ENCODE results near the gene FHAD1. TPM values are rescaled to one million over a fixed set of nuclear protein-coding genes. Genes with fewer than 3 reads are reported as not detected.

Gene FHAD1
- total RNA-seq: 0.32 TPM

DNA sequence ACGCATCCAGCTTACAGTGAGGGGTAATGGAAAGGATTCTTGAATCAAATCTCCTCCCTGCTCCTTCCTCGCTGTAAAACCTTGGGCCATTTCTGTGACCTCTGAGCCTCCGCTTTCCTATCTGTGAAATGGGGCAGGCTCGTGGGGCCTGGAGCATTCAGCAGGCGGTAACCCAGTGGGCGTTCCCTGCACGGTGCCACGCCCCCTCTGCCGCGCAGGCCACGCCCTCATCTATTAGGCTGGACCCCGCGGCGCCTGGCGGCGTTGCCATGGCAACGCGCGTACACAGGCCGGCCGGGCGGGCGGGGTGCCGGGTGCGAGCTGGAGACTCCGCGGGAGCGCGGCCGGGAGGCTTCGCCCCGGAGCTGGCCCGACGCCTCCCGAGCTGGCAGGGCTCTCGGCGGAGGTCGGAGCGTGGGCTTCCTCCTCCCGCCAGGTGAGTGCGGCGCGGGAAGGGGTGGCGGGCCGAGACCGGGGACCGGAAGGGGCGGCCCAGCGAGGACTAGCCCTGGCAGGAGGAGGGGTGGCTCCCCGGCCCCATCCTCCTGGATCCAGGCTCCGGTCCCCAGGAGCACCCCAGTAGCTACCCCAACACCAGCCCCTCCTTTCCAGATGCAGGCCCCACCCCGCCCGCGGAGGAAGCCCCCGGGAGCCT is at the start of gene FHAD1:
Gene FHAD1, plus strand, starts transcription at position 264 of the 655 bp plus-strand sequence. CDS start 4,562 bp downstream, outside the sequence.
- peak; percentile 88 for ATAC-seq

DNA sequence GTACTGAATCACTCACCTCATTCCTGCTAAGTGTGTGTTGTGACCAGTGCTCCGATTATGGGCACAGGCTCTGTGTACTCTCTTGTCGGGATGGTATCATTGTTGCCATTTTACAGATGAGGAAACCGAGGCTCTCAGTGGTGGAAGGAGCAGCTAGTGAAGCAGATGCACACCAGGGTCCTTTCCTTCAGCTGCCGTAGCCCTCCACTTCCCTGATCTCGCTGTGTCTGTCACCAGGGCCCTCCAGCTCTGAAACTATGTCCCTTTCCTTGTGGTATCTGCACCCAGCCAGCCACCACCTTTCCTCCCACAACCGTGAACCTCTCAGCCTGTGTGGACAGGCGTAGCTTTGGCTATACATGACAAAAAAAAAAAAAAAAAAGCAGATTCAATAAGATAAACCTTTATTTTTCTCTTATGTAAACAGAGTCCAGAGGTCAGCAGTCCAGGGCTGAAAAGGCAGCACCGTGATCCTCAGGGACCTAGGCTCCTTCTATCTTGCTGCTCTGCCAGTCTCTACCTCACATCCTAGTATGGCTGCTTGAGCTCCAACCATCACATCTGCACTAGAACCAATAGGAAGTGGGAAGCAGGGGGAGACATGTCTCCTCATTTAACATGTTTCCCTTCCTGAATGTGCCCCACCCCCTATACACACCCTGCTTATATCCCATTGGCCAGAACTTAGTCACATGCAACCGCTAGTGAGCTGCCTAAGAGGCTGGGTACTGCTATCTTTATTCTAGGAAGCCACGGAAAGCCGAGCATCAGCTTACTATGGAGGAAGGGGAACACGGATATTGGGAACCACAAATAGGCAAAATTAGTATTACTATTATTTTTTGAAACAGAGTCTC is 49.2 kb upstream of the FHAD1 start:
- no peak for ATAC-seq

DNA sequence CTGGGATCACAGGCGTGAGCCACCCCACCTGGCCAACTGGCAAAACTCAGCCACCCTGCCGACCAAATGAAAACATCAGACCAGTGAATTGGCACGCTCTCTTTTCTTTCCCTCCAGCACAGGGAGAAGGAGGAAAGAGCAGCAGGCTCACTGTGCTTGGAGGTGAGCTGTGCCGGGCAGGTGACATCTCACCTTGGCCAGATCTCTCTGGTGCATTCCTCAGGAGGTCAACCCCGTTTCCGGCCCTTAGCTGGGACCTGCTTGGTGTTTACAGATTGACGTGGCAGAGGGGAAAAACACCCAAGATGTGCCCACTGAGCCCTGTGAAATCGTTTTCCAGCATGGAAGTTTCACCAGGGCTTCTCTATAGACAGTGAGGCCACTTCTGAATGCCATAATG is 48.3 kb upstream of the FHAD1 start:
- no peak for ATAC-seq

DNA sequence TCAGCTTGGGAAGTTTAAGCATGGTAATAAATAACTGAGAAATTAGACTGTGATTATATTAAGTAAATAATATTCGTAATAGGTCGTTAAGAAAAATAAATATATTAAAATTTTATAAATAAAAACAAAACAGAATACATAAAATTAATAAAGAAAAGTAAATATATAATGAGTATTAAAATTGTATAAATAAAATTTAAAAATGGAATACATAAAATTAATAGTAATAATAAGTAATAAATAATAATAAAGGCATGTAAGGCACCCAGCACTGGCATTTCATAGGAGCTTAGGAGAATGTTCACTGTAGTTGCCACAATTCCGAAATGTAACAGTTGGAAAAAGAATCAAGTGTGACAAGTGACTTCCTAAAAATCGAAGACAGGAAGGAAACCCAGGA is 45.8 kb upstream of the FHAD1 start:
- ATAC-seq: no peak

DNA sequence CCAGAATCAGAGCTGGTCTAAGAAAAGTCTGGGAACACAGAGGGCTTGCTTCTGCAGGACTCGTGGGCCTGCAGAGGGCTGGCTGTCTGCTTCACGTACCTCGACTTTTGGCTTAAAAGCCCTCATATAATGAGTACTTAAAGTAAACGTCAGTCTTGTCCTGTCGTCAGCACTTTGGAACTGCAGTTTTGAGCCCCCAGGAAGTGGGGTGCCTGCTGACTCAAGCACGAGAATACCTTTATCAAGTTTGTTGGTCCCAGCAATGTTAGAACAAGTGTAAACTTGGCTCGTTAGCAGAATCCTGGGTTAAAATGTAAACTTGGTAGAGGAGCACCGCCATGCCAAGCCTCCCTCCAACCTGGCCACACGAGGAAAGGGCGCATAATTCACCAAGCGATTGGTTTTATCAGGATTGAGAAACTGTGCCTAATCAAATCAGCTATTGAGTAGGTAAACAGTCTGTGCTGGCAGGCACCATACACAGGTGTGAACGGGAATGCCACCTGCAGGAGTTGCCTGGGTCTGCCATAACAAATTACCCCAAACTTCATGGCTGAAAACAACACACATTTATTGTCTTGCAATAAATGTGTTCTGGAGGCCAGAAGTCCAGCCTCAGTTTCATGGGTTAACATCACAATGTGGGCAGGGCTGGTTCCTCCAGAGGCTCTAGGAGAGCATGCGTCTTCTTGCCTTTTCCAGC is 45.0 kb upstream of the FHAD1 start:
- ATAC-seq: no peak

DNA sequence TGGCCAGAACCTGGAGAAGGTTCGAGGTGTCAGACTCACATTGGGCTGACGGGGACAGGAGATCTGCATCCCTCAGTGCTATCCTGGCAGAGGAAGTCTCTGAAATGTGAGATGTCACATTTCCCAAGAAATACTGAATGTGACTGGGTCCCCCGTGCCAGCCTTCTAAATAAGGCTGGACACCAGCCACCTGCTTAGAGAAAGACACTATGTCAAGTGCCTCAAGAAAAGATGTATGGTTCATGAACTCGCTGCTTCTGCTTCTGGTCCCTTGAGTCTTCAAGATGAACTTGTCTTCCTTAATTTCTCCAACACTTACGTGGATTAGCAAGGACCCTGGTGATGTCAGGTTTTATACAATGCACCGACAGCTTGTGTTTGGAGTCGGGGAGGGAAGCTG is 42.1 kb upstream of the FHAD1 start:
- no peak for ATAC-seq

DNA sequence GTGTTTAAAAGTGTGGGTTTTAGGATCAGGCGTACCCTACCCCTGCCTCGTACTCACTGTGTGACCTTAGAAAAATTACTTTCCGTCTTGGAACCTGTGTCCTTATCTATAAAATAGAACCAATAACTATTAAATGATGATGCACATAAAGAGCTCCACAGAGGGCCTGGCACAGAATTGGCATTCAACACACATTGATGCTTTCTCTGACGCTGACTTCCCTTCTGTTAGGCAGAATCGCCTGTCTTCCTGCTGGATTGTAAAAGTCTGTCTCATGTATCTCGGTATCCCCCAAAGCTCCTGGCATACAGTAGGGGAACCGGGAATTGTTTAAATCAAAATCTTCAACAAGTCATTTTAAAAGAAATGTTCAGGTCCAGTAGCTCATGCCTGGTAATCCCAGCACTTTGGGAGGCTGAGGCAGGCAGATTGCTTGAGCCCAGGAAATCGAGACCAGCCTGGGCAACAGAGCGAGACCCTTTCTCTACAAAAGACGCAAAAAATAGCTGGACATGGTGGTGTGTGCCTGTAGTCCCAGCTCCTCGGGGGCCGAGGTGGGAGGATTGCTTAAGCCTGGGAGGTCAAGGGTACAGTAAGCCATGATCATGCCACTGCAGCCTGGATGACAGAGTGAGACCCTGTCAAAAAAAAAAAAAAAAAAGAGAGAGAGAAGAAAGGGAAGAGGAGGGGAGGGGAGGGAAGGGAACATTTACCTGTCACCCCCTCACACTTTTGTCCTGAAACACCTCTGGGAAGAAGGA is 41.3 kb upstream of the FHAD1 start:
- no peak for ATAC-seq

DNA sequence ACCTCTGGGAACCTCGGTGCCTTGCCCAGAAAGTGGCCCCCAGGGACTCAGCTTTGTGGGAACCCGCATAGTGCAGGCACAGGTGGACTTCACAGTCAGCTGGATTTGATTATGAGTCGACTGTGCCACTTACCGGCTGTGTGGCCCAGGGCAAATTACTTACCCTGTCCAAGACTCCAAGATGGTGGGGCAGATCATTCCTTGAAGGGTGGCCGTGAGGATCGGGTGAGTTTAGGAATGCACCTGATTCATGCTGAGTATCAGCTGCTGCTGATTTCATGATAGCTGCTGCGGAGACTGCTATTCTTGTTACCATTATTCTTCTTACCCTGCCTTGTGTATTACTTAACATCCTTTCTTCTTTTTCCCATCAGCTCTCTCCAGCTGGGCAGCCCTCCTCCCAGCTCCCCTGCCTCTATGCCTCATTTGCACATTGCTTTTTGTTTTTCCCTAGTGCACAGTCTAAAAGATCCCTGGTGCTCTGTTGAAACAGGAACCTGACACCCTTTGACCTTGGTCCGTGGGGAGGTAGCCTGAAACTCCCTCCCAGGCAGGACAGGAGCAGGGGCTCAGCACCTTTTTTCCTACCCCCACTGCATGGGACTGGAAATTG is 40.5 kb upstream of the FHAD1 start:
- ATAC-seq: peak; percentile 37

DNA sequence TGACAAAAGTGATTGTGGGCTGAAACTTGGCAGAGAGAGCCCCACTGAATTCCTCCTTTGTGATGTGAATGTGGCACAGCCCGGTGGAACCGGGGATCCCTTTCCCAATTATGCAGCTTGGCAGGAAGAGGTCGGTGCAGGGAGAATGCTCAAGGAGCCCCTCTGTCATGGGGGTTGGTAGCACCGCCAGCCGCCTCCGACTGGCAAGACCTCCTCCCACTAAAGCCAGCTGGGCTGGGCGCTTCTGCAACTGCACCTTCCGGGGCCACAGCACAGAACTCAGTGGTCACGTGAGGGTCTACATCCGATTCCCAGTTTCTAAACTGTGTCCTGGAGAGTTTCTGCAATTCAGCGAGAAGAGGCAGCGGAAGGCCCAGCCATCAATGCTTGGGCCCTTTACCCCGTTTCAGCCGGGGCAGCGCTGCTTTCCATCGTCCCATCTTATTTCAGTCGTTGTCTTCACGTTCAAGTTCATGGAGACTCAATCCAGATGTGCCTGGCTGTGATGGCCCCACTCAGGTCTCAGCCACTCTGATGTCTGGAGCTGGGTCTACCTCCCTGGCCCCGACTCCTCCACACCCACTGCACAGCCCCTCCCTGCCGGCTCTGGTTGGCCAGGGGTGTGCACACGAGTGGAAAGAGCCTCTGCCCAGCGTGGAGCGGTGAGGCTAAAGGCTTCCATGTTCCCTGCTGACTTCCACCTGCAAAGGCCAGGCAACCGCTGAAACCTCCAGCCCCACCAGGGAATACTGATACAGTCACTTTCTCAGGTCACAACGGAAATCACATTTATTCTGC is 39.8 kb upstream of the FHAD1 start:
- no peak for ATAC-seq

DNA sequence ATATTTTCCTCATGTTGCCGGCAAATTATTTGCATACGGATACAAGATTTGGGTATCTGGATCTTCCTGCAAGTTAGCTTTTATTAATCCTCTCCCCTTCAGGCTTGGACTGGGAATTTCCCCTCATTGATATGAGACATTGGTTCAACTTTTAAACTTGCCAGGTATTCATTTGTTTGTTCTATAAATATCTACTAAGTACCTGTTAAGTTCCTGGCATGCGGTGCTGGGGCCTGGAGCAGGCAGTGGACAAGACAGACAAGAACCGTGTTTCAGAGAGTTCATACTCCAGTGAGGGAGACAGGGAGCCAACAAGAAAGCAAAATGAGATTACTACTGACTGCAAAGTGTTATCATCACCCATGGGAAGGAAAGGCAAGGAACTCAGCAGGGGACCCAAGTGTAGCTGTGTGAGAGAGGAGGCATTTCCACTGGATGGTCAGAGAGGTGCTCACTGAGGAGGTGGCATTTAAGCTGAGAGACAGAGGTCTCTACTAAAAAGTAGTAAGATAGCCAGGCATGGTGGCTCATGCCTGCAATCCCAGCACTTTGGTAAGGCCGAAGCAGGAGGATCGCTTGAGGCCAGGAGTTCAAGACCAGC is 39.1 kb upstream of the FHAD1 start:
- ATAC-seq: peak; percentile 74

DNA sequence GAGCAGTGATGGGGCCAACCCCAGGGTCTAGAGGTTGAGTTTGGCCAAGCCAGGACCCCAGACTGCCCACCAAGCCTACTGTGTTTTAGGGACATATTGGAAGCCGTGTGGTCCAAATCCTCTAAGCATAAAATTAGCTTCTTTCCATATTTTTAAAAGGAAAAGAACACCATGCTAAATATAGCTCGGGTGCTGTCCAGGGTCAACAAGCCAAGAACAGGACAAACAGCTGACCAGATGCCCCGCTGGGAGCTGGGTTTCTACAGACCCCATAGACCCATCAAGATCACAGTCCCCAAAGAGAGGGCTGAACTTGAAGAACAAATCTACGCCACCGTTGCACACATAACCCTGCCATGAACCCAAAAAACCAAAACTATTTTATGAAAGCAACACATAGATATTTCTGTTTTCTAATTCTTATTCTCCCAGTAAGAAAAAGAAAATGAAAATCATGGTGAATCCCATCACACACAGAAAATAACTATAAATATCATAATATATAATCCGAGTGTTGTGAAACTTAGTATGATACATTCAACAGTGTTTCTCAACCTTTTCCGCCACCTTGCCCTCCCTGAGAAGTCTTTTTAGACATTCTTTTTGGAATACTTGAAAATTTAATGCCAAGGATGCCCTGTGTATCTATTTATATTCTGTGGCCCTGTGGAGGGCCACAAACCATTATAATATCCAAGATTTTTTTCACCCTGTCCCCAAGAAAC is 36.2 kb upstream of the FHAD1 start:
- no peak for ATAC-seq

DNA sequence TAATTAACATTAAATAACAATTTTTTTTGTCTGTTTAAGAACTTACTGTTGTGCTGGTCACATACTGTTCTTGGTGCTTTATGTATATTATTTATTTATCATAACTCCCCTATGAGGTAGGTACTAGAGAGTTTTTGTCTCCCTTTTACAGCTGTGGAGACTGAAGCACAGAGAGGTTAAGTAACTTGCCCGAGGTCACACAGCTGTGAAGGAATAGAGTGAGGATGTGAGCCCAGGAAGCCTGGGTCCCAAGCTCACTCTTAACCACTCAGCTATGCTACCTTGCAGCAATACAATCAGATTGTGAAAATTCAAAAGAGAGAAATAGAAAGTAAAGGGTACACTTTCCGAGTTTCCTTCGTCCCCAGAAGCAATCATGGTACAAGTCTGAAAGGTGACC is 35.6 kb upstream of the FHAD1 start:
- ATAC-seq: no peak

DNA sequence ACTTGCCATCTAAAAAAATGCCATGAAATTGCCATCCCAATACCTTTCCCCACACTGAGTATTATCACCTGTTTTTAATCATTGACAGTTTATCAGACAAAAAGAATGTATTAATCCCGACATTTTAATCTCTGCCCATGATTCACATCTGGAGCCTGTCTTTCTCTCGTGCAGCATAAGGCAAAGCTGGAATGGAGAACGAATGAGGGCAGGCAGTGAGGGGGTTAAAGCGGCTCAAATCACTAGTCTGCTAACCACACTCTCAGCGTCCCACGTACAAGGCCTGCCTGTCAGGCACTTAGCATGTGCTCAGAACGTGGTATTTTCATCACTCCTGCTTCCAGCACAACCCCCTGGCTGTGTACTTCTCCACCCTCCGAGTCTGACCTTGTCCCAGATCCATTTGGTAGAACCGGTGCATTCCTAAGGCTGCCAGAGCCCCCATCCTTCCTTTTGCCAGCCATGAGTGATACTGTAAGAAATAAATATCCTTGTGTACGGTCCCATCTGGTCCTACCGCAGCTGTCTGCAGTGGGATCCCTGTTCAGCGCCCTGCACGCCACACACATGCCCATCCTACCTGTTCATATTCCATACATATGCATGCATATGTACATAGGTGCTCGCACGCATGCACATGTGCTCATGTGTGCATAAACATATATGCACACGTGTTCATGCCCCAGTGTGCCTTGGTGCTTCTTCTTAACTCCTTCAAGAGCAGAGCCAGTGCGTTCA is 34.6 kb upstream of the FHAD1 start:
- no peak for ATAC-seq

DNA sequence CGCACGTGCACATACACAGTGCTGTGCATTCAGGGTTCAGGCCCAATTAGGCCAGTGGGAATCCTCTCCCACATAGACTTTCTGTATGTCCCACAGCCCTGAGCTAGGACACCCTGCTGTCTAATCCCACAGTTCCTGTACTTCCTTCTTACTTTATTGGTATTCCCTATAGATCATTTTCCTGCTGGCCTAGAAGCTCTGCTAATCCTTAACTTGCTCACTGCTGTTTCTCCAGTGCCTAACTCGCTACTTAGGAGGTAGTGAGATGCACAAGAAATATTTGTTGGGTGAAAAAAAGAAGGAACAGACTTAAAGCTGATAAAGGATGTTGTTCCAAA is 34.1 kb upstream of the FHAD1 start:
- ATAC-seq: no peak

DNA sequence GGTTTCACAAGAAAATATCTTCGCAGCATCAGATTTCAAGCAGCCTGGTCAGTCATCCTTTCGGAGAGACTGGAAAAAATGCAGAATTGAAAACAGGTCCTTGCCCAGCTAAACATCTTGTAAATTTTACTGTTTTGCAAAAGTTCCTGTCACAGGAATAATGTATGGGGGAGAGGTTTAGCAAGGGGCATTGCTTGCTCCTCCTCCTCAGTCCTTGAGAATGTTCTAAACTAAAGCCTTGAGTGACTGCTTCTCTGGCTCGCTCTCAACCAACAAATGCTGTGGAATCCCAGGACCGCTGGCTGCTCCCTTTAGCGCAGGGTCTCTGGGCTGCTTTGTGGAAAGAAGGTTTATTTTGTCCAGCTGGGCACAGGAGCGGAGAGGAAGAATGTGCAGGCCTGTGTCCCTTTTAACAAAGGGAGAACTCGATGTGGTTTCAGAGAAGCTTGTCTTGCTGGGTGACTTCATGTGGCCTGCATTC is 33.6 kb upstream of the FHAD1 start:
- ATAC-seq: no peak

DNA sequence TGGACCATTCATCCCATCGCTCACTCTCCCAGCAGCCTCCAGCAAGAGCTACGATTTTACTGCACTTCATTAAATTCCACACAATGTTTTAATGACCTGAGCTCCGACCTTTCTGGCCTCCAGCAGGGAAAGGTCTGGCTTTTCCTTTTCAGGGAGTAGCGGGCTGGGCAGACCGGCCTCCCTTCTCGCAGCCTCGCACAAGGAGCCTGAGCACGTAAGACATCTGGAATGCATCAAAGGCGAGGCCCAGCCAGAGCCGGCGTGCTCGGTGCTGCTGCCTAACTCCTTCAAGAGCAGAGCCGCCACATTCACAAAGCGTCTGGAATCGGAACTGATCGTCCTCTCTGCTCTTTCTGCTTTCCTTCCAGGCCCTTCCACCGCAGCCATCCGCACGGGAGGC is 32.5 kb upstream of the FHAD1 start:
- ATAC-seq: no peak

DNA sequence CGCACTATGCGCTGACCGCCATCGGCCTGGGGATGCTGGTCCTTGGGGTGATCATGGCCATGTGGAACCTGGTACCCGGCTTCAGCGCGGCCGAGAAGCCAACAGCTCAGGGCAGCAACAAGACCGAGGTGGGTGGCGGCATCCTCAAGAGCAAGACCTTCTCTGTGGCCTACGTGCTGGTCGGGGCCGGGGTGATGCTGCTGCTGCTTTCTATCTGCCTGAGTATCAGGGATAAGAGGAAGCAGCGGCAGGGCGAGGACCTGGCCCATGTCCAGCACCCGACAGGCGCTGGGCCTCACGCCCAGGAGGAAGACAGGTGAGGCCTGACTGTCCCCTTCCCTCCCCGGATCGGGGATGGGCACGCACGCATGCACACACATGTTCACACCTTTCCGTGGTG is 31.9 kb upstream of the FHAD1 start:
- peak; percentile 74 for ATAC-seq

DNA sequence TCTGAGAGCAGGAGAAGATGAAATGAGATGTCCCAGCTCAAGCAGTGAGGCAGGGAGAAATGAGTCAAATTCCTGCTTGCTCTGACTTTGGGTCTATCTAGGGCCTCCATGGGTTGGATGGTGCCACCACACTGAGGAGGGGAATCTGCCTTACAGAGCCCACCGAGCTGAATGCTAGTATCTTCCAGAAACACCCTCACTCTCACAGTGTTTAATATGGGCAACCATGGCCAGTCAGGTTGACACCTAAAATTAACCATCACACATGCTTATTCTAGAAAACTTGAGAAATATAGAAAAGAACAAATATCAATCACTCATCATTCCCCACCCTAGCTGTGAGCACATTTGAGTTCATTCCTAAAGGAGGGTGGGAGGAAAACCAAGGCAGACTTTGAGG is 29.4 kb upstream of the FHAD1 start:
- ATAC-seq: no peak

Measured in esophagus mucosa (tissue), 1 donor.